GM12878 (cell line): Measurements from ENCODE around the gene NDST3. TPM values are rescaled to one million over a fixed set of nuclear protein-coding genes. Genes with fewer than 3 reads are reported as not detected.

Experiments used
- HDAC6 ChIP-seq: fragments of 200-600 bp; sonication (generic); IDR thresholded peaks from one replicate; pipeline ENCODE4 v1.8.0; 2017; ENCODE audit warnings: antibody characterized with exemption; ENCODE audit not compliant: unreplicated experiment
- PML ChIP-seq: IDR thresholded peaks from 2 replicates; pipeline ENCODE4 v1.6.1; 2012; ENCODE audit warnings: low read length, inconsistent platforms
- polyA plus RNA-seq, 11 experiments: library from polyadenylated mRNA; depleted of rRNA in 4 of 11; unstranded in 6 of 11; stranded (reverse) in 5 of 11; fragments of >200 nt; fragmentation: Nextera tagmentation in 4 of 11; fragmentation: Illumina TruSeq in 1 of 11; extraction: Ambion mirVana in 4 of 11; extraction: Trizol in 1 of 11; gene quantifications; 1 replicate in 1 of 11; 2 replicates in 10 of 11; pipeline versions ENCODE4 v1.2.1 to v1.2.3, GENCODE V29; 2011 to 2016; ENCODE audit warnings: inconsistent platforms in 2 of 11, missing spikeins in 2 of 11, low read depth in 1 of 11
- total RNA-seq, 4 experiments: library from RNA; depleted of rRNA in 3 of 4; stranded (reverse); fragments of >200 nt in 3 of 4; fragmentation: Illumina TruSeq in 1 of 4; extraction: Trizol in 1 of 4; gene quantifications; 2 replicates each; pipeline versions ENCODE4 v1.2.1 to v1.2.3, GENCODE V29; 2013 to 2021
- TF ChIP-seq, protein P1 (sequence below): IDR thresholded peaks from 2 replicates; pipeline ENCODE4 v1.6.1; 2012; ENCODE audit warnings: improper control_type of control experiment, low read depth, low read length; ENCODE audit not compliant: insufficient replicate concordance
- TF ChIP-seq, protein P2 (sequence below): fragments of 450-650 bp; IDR thresholded peaks from 2 replicates; pipeline ENCODE4 v1.6.1; 2017; ENCODE audit warnings: borderline replicate concordance
- TF ChIP-seq, protein P3 (sequence below): fragments of 150-350 bp; IDR thresholded peaks from 2 replicates; pipeline ENCODE4 v1.6.1; 2016; ENCODE audit warnings: low read depth, low read length

Gene NDST3
- total and polyA plus RNA-seq, 10 of the 15 experiments (the other 5 are each of a cell fraction or from before 2014, with no cell fraction given) = 0.03 TPM; not detected in 8

DNA sequence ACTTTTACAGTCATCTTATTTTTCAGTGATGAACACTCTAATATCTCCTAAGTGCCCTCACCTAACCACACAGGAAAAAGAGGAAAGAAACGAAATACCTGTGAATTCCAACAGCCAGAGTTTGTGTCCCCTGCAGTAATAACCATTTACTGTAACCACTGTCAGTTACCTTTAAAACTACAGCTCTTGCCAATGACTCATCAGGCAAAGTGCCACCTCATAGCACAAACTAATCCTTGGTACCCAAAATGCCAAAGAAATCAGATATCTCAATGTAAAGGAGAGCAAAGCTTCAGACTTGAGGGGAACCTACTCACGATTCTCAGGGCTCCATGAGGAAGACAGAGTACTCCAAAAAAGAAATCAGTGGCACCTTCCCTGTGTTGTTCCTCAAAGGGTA, 146.5 kb downstream of the NDST3 start (continued):
- TF ChIP-seq HDAC6 (no peak), PML (no peak)
- TF ChIP-seq, protein P1, sequence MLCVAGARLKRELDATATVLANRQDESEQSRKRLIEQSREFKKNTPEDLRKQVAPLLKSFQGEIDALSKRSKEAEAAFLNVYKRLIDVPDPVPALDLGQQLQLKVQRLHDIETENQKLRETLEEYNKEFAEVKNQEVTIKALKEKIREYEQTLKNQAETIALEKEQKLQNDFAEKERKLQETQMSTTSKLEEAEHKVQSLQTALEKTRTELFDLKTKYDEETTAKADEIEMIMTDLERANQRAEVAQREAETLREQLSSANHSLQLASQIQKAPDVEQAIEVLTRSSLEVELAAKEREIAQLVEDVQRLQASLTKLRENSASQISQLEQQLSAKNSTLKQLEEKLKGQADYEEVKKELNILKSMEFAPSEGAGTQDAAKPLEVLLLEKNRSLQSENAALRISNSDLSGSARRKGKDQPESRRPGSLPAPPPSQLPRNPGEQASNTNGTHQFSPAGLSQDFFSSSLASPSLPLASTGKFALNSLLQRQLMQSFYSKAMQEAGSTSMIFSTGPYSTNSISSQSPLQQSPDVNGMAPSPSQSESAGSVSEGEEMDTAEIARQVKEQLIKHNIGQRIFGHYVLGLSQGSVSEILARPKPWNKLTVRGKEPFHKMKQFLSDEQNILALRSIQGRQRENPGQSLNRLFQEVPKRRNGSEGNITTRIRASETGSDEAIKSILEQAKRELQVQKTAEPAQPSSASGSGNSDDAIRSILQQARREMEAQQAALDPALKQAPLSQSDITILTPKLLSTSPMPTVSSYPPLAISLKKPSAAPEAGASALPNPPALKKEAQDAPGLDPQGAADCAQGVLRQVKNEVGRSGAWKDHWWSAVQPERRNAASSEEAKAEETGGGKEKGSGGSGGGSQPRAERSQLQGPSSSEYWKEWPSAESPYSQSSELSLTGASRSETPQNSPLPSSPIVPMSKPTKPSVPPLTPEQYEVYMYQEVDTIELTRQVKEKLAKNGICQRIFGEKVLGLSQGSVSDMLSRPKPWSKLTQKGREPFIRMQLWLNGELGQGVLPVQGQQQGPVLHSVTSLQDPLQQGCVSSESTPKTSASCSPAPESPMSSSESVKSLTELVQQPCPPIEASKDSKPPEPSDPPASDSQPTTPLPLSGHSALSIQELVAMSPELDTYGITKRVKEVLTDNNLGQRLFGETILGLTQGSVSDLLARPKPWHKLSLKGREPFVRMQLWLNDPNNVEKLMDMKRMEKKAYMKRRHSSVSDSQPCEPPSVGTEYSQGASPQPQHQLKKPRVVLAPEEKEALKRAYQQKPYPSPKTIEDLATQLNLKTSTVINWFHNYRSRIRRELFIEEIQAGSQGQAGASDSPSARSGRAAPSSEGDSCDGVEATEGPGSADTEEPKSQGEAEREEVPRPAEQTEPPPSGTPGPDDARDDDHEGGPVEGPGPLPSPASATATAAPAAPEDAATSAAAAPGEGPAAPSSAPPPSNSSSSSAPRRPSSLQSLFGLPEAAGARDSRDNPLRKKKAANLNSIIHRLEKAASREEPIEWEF = no peak
- TF ChIP-seq, protein P2, sequence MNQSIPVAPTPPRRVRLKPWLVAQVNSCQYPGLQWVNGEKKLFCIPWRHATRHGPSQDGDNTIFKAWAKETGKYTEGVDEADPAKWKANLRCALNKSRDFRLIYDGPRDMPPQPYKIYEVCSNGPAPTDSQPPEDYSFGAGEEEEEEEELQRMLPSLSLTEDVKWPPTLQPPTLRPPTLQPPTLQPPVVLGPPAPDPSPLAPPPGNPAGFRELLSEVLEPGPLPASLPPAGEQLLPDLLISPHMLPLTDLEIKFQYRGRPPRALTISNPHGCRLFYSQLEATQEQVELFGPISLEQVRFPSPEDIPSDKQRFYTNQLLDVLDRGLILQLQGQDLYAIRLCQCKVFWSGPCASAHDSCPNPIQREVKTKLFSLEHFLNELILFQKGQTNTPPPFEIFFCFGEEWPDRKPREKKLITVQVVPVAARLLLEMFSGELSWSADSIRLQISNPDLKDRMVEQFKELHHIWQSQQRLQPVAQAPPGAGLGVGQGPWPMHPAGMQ = no peak
- TF ChIP-seq, protein P3, sequence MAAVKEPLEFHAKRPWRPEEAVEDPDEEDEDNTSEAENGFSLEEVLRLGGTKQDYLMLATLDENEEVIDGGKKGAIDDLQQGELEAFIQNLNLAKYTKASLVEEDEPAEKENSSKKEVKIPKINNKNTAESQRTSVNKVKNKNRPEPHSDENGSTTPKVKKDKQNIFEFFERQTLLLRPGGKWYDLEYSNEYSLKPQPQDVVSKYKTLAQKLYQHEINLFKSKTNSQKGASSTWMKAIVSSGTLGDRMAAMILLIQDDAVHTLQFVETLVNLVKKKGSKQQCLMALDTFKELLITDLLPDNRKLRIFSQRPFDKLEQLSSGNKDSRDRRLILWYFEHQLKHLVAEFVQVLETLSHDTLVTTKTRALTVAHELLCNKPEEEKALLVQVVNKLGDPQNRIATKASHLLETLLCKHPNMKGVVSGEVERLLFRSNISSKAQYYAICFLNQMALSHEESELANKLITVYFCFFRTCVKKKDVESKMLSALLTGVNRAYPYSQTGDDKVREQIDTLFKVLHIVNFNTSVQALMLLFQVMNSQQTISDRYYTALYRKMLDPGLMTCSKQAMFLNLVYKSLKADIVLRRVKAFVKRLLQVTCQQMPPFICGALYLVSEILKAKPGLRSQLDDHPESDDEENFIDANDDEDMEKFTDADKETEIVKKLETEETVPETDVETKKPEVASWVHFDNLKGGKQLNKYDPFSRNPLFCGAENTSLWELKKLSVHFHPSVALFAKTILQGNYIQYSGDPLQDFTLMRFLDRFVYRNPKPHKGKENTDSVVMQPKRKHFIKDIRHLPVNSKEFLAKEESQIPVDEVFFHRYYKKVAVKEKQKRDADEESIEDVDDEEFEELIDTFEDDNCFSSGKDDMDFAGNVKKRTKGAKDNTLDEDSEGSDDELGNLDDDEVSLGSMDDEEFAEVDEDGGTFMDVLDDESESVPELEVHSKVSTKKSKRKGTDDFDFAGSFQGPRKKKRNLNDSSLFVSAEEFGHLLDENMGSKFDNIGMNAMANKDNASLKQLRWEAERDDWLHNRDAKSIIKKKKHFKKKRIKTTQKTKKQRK = no peak
